ENCODE results near the gene CHRNE.

DNA sequence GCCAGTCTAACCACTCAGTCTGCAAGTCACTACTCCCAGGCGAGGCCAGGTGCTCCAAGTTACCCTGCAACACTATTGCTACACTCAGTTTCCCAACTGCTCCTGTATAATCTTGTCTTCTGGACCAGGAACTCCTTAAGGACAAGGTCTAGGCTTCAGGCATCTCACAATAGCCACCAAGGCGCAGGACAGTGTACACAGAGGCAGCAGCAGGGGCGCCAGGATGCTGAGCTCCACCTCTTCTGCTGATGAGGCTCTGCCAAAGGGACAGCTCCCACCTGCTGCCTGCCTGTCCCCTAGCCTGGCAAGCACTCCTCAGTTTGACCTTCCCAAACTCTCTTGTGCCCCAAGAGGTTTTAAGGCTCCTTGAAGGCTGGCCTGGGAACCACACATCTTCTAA is 33.5 kb upstream of the CHRNE start:
- no peak for TF ChIP-seq EZH2phosphoT487 (IDR thresholded peaks at IDR 0.05; ENCODE audit: low read depth)
- TF ChIP-seq, protein P1, sequence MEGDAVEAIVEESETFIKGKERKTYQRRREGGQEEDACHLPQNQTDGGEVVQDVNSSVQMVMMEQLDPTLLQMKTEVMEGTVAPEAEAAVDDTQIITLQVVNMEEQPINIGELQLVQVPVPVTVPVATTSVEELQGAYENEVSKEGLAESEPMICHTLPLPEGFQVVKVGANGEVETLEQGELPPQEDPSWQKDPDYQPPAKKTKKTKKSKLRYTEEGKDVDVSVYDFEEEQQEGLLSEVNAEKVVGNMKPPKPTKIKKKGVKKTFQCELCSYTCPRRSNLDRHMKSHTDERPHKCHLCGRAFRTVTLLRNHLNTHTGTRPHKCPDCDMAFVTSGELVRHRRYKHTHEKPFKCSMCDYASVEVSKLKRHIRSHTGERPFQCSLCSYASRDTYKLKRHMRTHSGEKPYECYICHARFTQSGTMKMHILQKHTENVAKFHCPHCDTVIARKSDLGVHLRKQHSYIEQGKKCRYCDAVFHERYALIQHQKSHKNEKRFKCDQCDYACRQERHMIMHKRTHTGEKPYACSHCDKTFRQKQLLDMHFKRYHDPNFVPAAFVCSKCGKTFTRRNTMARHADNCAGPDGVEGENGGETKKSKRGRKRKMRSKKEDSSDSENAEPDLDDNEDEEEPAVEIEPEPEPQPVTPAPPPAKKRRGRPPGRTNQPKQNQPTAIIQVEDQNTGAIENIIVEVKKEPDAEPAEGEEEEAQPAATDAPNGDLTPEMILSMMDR (IDR thresholded peaks at IDR 0.05; ENCODE audit: low read depth, low read length) = no peak

All from OCI-LY3 (cell line).